OCI-LY1 (cell line): Measurements from ENCODE around the gene RANBP1.

ENCODE experiments used
- H2AFZ ChIP-seq: fragments of 200-600 bp; sonication (generic), shearing (Covaris generic); 2 replicates; pipeline ENCODE4 v1.6.0; 2014; ENCODE audit warnings: antibody characterized with exemption, mild to moderate bottlenecking, low read length
- H3F3A ChIP-seq: fragments of 200-600 bp; sonication (generic), shearing (Covaris generic); 2 replicates; pipeline ENCODE4 v1.6.0; 2014; ENCODE audit warnings: mild to moderate bottlenecking, antibody characterized with exemption, low read length, moderate library complexity; ENCODE audit not compliant: insufficient read depth
- H3K27ac ChIP-seq: fragments of 200-600 bp; sonication (generic); 2 replicates; pipeline ENCODE4 v1.5.1; 2014; ENCODE audit warnings: low read length, mixed run types, mild to moderate bottlenecking, low read depth; ENCODE audit not compliant: poor library complexity, severe bottlenecking
- H3K27me3 ChIP-seq: fragments of 200-600 bp; sonication (generic); 2 replicates; pipeline ENCODE4 v1.6.0; 2014; ENCODE audit warnings: antibody characterized with exemption, mild to moderate bottlenecking, low read length, moderate library complexity; ENCODE audit not compliant: insufficient read depth
- H3K36me3 ChIP-seq: fragments of 200-600 bp; sonication (generic); 2 replicates; pipeline ENCODE4 v1.6.1; 2014; ENCODE audit warnings: mild to moderate bottlenecking, antibody characterized with exemption, low read length, moderate library complexity, mixed read lengths; ENCODE audit not compliant: insufficient read depth
- H3K4me1 ChIP-seq: fragments of 200-600 bp; sonication (generic); 2 replicates; pipeline ENCODE4 v1.5.1; 2014; ENCODE audit warnings: mild to moderate bottlenecking, low read length, moderate library complexity; ENCODE audit not compliant: insufficient read depth, severe bottlenecking
- H3K4me2 ChIP-seq: fragments of 200-600 bp; sonication (generic), shearing (Covaris generic); 2 replicates; pipeline ENCODE4 v1.6.1; 2014; ENCODE audit warnings: low read length
- H3K4me3 ChIP-seq: fragments of 200-600 bp; sonication (generic); 2 replicates; pipeline ENCODE4 v1.5.1; 2014; ENCODE audit warnings: low read length, low read depth, mild to moderate bottlenecking, mixed read lengths; ENCODE audit not compliant: poor library complexity, severe bottlenecking
- H3K79me2 ChIP-seq: fragments of 200-600 bp; shearing (Covaris generic); 2 replicates; pipeline ENCODE4 v1.6.1; 2016; ENCODE audit warnings: mixed run types, low read length, mixed read lengths; ENCODE audit not compliant: insufficient read depth
- H3K9ac ChIP-seq: fragments of 200-600 bp; sonication (generic), shearing (Covaris generic); 2 replicates; pipeline ENCODE4 v1.6.1; 2014; ENCODE audit warnings: mild to moderate bottlenecking, low read length, mixed read lengths
- H3K9me2 ChIP-seq: fragments of 200-600 bp; sonication (generic), shearing (Covaris generic); 2 replicates; pipeline ENCODE4 v1.6.1; 2014; ENCODE audit warnings: low read depth, mild to moderate bottlenecking, low read length, mixed read lengths
- H3K9me3 ChIP-seq: fragments of 200-600 bp; shearing (Covaris generic); 2 replicates; pipeline ENCODE4 v1.6.1; 2014; ENCODE audit warnings: low read length, mixed read lengths
- H4K20me1 ChIP-seq: fragments of 200-600 bp; sonication (generic), shearing (Covaris generic); 2 replicates; pipeline ENCODE4 v1.6.0; 2016; ENCODE audit warnings: mild to moderate bottlenecking, low read length; ENCODE audit not compliant: insufficient read depth
- CTCF ChIP-seq: fragments of 200-600 bp; sonication (generic), shearing (Covaris generic); IDR thresholded peaks from 2 replicates; pipeline ENCODE4 v1.5.1; 2017; ENCODE audit warnings: mild to moderate bottlenecking, antibody characterized with exemption, low read length, moderate library complexity, mixed read lengths
- EZH2 ChIP-seq: fragments of 200-600 bp; sonication (generic), shearing (Covaris generic); IDR thresholded peaks from 2 replicates; pipeline ENCODE4 v1.8.0; 2017; ENCODE audit warnings: borderline replicate concordance, mixed run types, mild to moderate bottlenecking, antibody characterized with exemption, low read length, moderate library complexity, mixed read lengths

Gene RANBP1

GRCh38 chr22:20169253-20169822, 53.4 kb downstream of the RANBP1 start:
- H3K4me1 ChIP-seq: no peaks in the 10 kb centered on the region

GRCh38 chr22:20170170-20170569, 54.3 kb downstream of the RANBP1 start:
- Histone ChIP-seq H2AFZ (no peak overlapping the region), H3K36me3 (no peaks in the 10 kb centered on the region), H3K4me1 (no peaks in the 10 kb centered on the region), H3K9me2 (no peaks in the 10 kb centered on the region), H3K27ac (no peak overlapping the region), H3K4me2 (no peak overlapping the region), H4K20me1 (no peaks in the 10 kb centered on the region), H3F3A (no peaks in the 10 kb centered on the region), H3K79me2 (no peaks in the 10 kb centered on the region), H3K4me3 (no peak overlapping the region), H3K27me3 (0 out of 2 replicates have a peak, but pooled peaks cover 7% of the 10 kb centered on the region), H3K9ac (no peak overlapping the region), H3K9me3 (no peaks in the 10 kb centered on the region)
- TF ChIP-seq CTCF (no peak), EZH2 (no peak)

More at GRCh38 chr22:20169253-20169822, 53.4 kb downstream of the RANBP1 start:
- Histone ChIP-seq H3K4me3 (no peak overlapping the region), H2AFZ (no peak overlapping the region), H3K4me2 (no peak overlapping the region), H3K36me3 (no peaks in the 10 kb centered on the region), H3K9ac (no peak overlapping the region), H3K9me2 (no peaks in the 10 kb centered on the region), H3K79me2 (no peaks in the 10 kb centered on the region), H4K20me1 (no peaks in the 10 kb centered on the region), H3K9me3 (no peaks in the 10 kb centered on the region), H3K27ac (no peak overlapping the region), H3K27me3 (0 out of 2 replicates have a peak, but pooled peaks cover 7% of the 10 kb centered on the region), H3F3A (no peaks in the 10 kb centered on the region)
- TF ChIP-seq CTCF (no peak), EZH2 (no peak)

- Histone ChIP-seq H3K27me3 (0 out of 2 replicates have a peak, but pooled peaks cover 7% of the 10 kb centered on the region), H4K20me1 (no peaks in the 10 kb centered on the region), H3K79me2 (no peaks in the 10 kb centered on the region), H3K36me3 (no peaks in the 10 kb centered on the region), H3K4me3 (no peak overlapping the region), H3K27ac (no peak overlapping the region), H3K9me2 (no peaks in the 10 kb centered on the region), H3K9me3 (no peaks in the 10 kb centered on the region), H3K9ac (no peak overlapping the region), H3F3A (no peaks in the 10 kb centered on the region), H3K4me1 (no peaks in the 10 kb centered on the region), H3K4me2 (no peak overlapping the region), H2AFZ (no peak overlapping the region)
- TF ChIP-seq EZH2: no peak
- TF ChIP-seq CTCF: no peak
Measured at GRCh38 chr22:20171288-20172140, 55.6 kb downstream of the RANBP1 start.
